NT2/D1 (cell line): Measurements from ENCODE around the gene PCDHA1.

Experiments
- SUZ12 ChIP-seq: IDR thresholded peaks from 2 replicates; pipeline ENCODE4 v1.6.1; 2011; ENCODE audit not compliant: insufficient read length, insufficient read depth; ENCODE audit errors: extremely low read depth
- YY1 ChIP-seq: IDR thresholded peaks from 2 replicates; pipeline ENCODE4 v1.6.1; 2011; ENCODE audit not compliant: insufficient read length, insufficient read depth

GRCh38 chr5:141039517-141039916 lies 253.6 kb downstream of the PCDHA1 start:
- TF ChIP-seq YY1 = no peak
- TF ChIP-seq SUZ12 = no peak
